Suprapubic skin (tissue), 4 donors: Measurements from ENCODE around the gene CNEP1R1.

Experiments
- EP300 ChIP-seq: sonication (generic); formaldehyde crosslinking; IDR thresholded peaks from one replicate; pipeline ENCODE4 v1.6.1; 2017; ENCODE audit warnings: antibody characterized with exemption
- POLR2A ChIP-seq, 2 donors: fragments of 450-650 bp; IDR thresholded peaks; one replicate each; pipeline ENCODE4 v1.6.1; 2017; ENCODE audit warnings: antibody characterized with exemption in 2 of 2, mild to moderate bottlenecking in 2 of 2, moderate library complexity in 2 of 2
- POLR2AphosphoS5 ChIP-seq, 3 donors: sonication (generic); formaldehyde crosslinking; IDR thresholded peaks; one replicate each; pipeline ENCODE4 v1.6.1; 2017; ENCODE audit warnings: antibody characterized with exemption in 3 of 3
- TF ChIP-seq, protein P1 (sequence below), 2 donors: fragments of 200-600 bp in 1 of 2; fragments of 450-650 bp in 1 of 2; sonication (generic) in 1 of 2; IDR thresholded peaks; one replicate each; pipeline ENCODE4 v1.5.1; 2016 to 2019; ENCODE audit warnings: antibody characterized with exemption in 2 of 2, mild to moderate bottlenecking in 1 of 2, moderate library complexity in 1 of 2

- TF ChIP-seq, protein P1, sequence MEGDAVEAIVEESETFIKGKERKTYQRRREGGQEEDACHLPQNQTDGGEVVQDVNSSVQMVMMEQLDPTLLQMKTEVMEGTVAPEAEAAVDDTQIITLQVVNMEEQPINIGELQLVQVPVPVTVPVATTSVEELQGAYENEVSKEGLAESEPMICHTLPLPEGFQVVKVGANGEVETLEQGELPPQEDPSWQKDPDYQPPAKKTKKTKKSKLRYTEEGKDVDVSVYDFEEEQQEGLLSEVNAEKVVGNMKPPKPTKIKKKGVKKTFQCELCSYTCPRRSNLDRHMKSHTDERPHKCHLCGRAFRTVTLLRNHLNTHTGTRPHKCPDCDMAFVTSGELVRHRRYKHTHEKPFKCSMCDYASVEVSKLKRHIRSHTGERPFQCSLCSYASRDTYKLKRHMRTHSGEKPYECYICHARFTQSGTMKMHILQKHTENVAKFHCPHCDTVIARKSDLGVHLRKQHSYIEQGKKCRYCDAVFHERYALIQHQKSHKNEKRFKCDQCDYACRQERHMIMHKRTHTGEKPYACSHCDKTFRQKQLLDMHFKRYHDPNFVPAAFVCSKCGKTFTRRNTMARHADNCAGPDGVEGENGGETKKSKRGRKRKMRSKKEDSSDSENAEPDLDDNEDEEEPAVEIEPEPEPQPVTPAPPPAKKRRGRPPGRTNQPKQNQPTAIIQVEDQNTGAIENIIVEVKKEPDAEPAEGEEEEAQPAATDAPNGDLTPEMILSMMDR (IDR thresholded peaks at IDR 0.05), result no peak
- no peak for TF ChIP-seq POLR2A (IDR thresholded peaks at IDR 0.05)
- no peak for TF ChIP-seq POLR2AphosphoS5 (IDR thresholded peaks at IDR 0.05)
- TF ChIP-seq EP300, result no peak
Observed at GRCh38 chr16:50038286-50038685, 13.3 kb downstream of the CNEP1R1 start.
